HEK293 (cell line): ENCODE measurements around the gene MOB1B.

Source experiments
- ZBTB8A ChIP-seq: fragments of 450-650 bp; formaldehyde crosslinking; IDR thresholded peaks from 2 replicates; pipeline ENCODE4 v1.5.1; 2016; ENCODE audit warnings: missing biosample characterization, missing genetic modification characterization
- ZFHX2 ChIP-seq: fragments of 450-650 bp; formaldehyde crosslinking; conservative IDR thresholded peaks from 2 replicates; pipeline ENCODE4 v1.5.1; 2016; ENCODE audit warnings: missing biosample characterization, missing genetic modification characterization
- ZNF624 ChIP-seq: fragments of 450-650 bp; formaldehyde crosslinking; IDR thresholded peaks from 2 replicates; pipeline ENCODE4 v1.5.1; 2017; ENCODE audit warnings: missing biosample characterization, missing genetic modification characterization
- ZNF768 ChIP-seq: fragments of 450-650 bp; formaldehyde crosslinking; IDR thresholded peaks from 2 replicates; pipeline ENCODE4 v1.5.1; 2018; ENCODE audit warnings: missing biosample characterization, mild to moderate bottlenecking, missing genetic modification characterization

DNA sequence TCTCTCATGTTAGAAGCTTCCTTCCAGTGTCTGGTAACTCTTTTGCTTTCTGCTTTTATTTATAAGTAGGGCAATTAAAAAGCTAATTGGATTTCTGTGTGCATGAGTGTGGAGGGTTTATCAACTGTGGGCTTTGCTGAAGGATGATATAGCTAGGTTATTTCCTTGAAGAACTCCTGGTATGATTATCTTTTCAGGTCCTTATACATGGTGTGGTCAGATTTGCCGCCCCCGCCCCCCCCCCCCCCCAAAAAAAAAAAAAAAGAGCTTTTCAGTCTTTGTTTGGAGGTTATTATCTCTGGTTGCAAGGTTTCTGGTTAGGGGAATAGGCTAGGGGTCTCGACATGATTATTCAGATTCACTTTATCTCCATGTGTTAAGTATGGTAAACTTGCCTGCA lies 35.9 kb downstream of the MOB1B start:
- TF ChIP-seq ZNF768 (tag by site-specific recombination) (no peak), ZNF624 (tag by site-specific recombination) (no peak), ZBTB8A (tag by site-specific recombination) (no peak), ZFHX2 (tag by site-specific recombination) (no peak)
